Measurements from ENCODE around the gene TEKT1. TPM values are rescaled to one million over a fixed set of nuclear protein-coding genes. Genes with fewer than 3 reads are reported as not detected.

The TEKT1 gene
- total and polyA plus RNA-seq, 2 experiments from 2014 or later, result not detected

- no peaks in the 10 kb centered on the region for H3K9me2 ChIP-seq (ENCODE audit: insufficient read depth)
- no peak overlapping the region for H3K27ac ChIP-seq (ENCODE audit: low read depth)
- H2AFZ ChIP-seq, result no peak overlapping the region
- H3K27me3 ChIP-seq (ENCODE audit: insufficient read depth), result peaks cover 17% of the 10 kb centered on the region
- no peak overlapping the region for H3K4me3 Mint-ChIP-seq
- TF ChIP-seq JUNB (IDR thresholded peaks at IDR 0.05; ENCODE audit: unreplicated experiment), result no peak
- no peak for TF ChIP-seq CTCF (conservative IDR thresholded peaks at IDR 0.05; ENCODE audit: low read depth in 2 of 2)
- no peak for TF ChIP-seq POLR2AphosphoS5 (IDR thresholded peaks at IDR 0.05; ENCODE audit: low read depth)
- TF ChIP-seq EZH2 (IDR thresholded peaks at IDR 0.05; ENCODE audit: low read depth, unreplicated experiment), result no peak
- no peak for TF ChIP-seq ZNF462 (CRISPR knock-in tag; IDR thresholded peaks at IDR 0.05)
- TF ChIP-seq ZNF114 (CRISPR knock-in tag; IDR thresholded peaks at IDR 0.05), result no peak
- no peak for TF ChIP-seq NANOG (IDR thresholded peaks at IDR 0.05; ENCODE audit: borderline replicate concordance)
- TF ChIP-seq ZNF331 (CRISPR knock-in tag; IDR thresholded peaks at IDR 0.05; ENCODE audit: low read depth), result no peak
- no peak for TF ChIP-seq CREB1 (CRISPR knock-in tag; IDR thresholded peaks at IDR 0.05; ENCODE audit: low read depth)
- no peak for TF ChIP-seq ETS1 (IDR thresholded peaks at IDR 0.05)
- no peak for TF ChIP-seq STAT1 (IDR thresholded peaks at IDR 0.05; ENCODE audit: unreplicated experiment)
- no peak for TF ChIP-seq EZH2phosphoT487 (IDR thresholded peaks at IDR 0.05; ENCODE audit: unreplicated experiment)
- no peak for TF ChIP-seq REST (IDR thresholded peaks at IDR 0.05; ENCODE audit: unreplicated experiment)
- ATAC-seq, result no peak
- peaks cover 10% of the 10 kb centered on the region for H3K27me3 Mint-ChIP-seq (ENCODE audit: insufficient read depth, low read depth, poor library complexity)
- no peaks in the 10 kb centered on the region for H3K79me2 ChIP-seq (replicated peaks; ENCODE audit: insufficient read depth)
- H3K9me3 Mint-ChIP-seq, result peaks cover 4% of the 10 kb centered on the region; the same call in 1 of the 3 replicates
- no peaks in the 10 kb centered on the region for H3K36me3 Mint-ChIP-seq (ENCODE audit: low read depth)
- no peak for DNase-seq (ENCODE audit: low spot score)
- H3K4me3 ChIP-seq, result no peak overlapping the region
- H4K20me1 ChIP-seq (replicated peaks; ENCODE audit: insufficient read depth), result no peaks in the 10 kb centered on the region
- H3K4me2 ChIP-seq, result no peak overlapping the region
- H3K4me1 Mint-ChIP-seq, result peaks cover 3% of the 10 kb centered on the region; the same call in 1 of the 3 replicates
- no peaks in the 10 kb centered on the region for H3K4me1 ChIP-seq (ENCODE audit: insufficient read depth)
- no peak overlapping the region for H3K27ac Mint-ChIP-seq
- H3F3A ChIP-seq (replicated peaks; ENCODE audit: low read depth), result no peaks in the 10 kb centered on the region
- H3K36me3 ChIP-seq (ENCODE audit: insufficient read depth), result no peaks in the 10 kb centered on the region
Measured at GRCh38 chr17:6780886-6781285, 50.6 kb downstream of the TEKT1 start.

Data from GM23338 (cell line).